Measurements from ENCODE around the gene PDE11A. TPM values are rescaled to one million over a fixed set of nuclear protein-coding genes. Genes with fewer than 3 reads are reported as not detected.

Gene PDE11A
- total and polyA plus RNA-seq, 2 of the 8 experiments (the other 6 are each of a cell fraction or from before 2014, with no cell fraction given) = 0.19 to 0.23 TPM

DNA sequence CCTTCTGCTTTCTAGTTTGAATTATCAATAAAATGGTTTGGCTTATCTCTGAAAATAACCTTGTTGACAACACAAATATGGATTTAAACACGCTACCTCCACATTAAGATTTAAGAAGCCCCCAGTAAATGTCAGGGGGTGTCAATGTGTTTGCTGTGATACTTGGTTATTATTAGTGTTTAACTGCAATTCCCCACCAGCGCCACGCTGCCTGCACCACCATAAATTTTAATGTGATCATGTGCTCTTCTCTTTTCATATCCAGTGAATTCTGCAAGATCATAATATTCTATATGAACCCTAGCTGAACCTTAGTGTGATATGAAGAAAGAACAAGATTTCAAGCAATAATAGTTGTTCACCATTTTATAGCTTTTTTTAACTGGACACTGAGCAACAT, 349.3 kb downstream of the PDE11A start:
- Histone ChIP-seq H3K18ac (ENCODE audit: extremely low read depth, low read length) (no peak overlapping the region), H2BK20ac (ENCODE audit: low read length) (no peak overlapping the region), H3K27me3 (replicated peaks in 1 of 4; ENCODE audit: control insufficient read depth in 3 of 4, extremely low read depth in 1 of 4, insufficient read depth in 3 of 4, low read length in 3 of 4) (peaks cover 3 to 19% (median 8%) of the 10 kb centered on the region in 4 experiments), H3K27ac (ENCODE audit: low read depth, low read length) (no peak overlapping the region), H3K23me2 (ENCODE audit: low read depth, low read length) (no peaks in the 10 kb centered on the region), H3K36me3 (ENCODE audit: control insufficient read depth in 2 of 4, insufficient read depth in 4 of 4, low read length in 3 of 4) (no peaks in the 10 kb centered on the region), H2BK12ac (ENCODE audit: low read depth, low read length) (no peak overlapping the region), H3K23ac (ENCODE audit: insufficient read length) (no peak overlapping the region), H2BK15ac (ENCODE audit: low read length) (no peak overlapping the region), H3K79me1 (ENCODE audit: low read depth, low read length) (no peaks in the 10 kb centered on the region), H3K14ac (ENCODE audit: insufficient read length) (no peak overlapping the region), H3K79me2 (ENCODE audit: control insufficient read depth in 1 of 2, insufficient read depth in 2 of 2, low read length in 2 of 2) (no peaks in the 10 kb centered on the region), H3K4me1 (replicated peaks in 1 of 4; ENCODE audit: control insufficient read depth in 3 of 4, insufficient read depth in 4 of 4, low read length in 3 of 4) (no peaks in the 10 kb centered on the region; a peak in 1 of 7 replicates), H4K91ac (replicated peaks; ENCODE audit: insufficient read length, low read length) (no peak overlapping the region), H3K4me2 (ENCODE audit: insufficient read depth in 1 of 2, low read depth in 2 of 2, low read length in 2 of 2) (no peak overlapping the region), H4K20me1 (replicated peaks in 1 of 2; ENCODE audit: control insufficient read depth in 1 of 2, insufficient read depth in 2 of 2, low read length in 2 of 2) (no peaks in the 10 kb centered on the region), H3K9me3 (ENCODE audit: insufficient read depth in 2 of 2, low read depth in 1 of 2, low read length in 1 of 2) (no peaks in the 10 kb centered on the region), H4K5ac (ENCODE audit: insufficient read length, low read depth, low read length) (no peak overlapping the region), H3K9ac (replicated peaks in 1 of 4; ENCODE audit: extremely low read depth in 1 of 4, low read depth in 3 of 4, low read length in 3 of 4) (no peak overlapping the region), H4K8ac (ENCODE audit: extremely low read depth, insufficient read depth, low read length) (no peak overlapping the region), H2BK120ac (replicated peaks; ENCODE audit: low read depth, low read length) (no peak overlapping the region), H3K4ac (replicated peaks; ENCODE audit: insufficient read length, low read depth, low read length) (no peak overlapping the region), H2AK5ac (ENCODE audit: low read depth, low read length) (no peak overlapping the region), H3K56ac (replicated peaks; ENCODE audit: insufficient read length, low read depth, low read length) (no peak overlapping the region), H2AFZ (ENCODE audit: low read length) (no peak overlapping the region), H3K4me3 (ENCODE audit: extremely low read depth in 1 of 4, insufficient read depth in 2 of 4, low read depth in 3 of 4, low read length in 4 of 4) (no peak overlapping the region), H2BK5ac (ENCODE audit: low read depth, low read length) (no peak overlapping the region)
- ChIA-PET CTCF (ENCODE audit: partially characterized antibody) (interaction anchor here (0.6 to 3.5 kb wide), 16 partner anchors 9 to 459 kb away, joined by 3 to 18 read pairs (median 4); partner anchors contain the start of gene NFE2L2), POLR2A (ENCODE audit: partially characterized antibody) (interaction anchor here (0.5 kb wide), 1 partner anchor 307 kb away, joined by 3 read pairs; no protein-coding TSS in a partner anchor)
- 93% methylated on average over 3 of the region's 3 CpGs; no CpG with 5 or more reads in 1 of the 2 experiments for WGBS, 2 experiments (ENCODE audit: extremely low coverage in 1 of 2, insufficient coverage in 1 of 2, insufficient read length in 1 of 2, insufficient replicate concordance in 2 of 2, low coverage in 1 of 2, low lambda C conversion rate in 2 of 2, missing lambda C conversion rate in 1 of 2)
- no peak for FAIRE-seq
- DNase-seq (ENCODE audit: low read depth in 1 of 2, low spot score in 2 of 2) = no peak
- TF ChIP-seq SRF (IDR thresholded peaks at IDR 0.05; ENCODE audit: low read depth, low read length) (no peak), RFX5 (IDR thresholded peaks at IDR 0.05; ENCODE audit: borderline replicate concordance, low read depth, low read length) (no peak), TAF7 (optimal IDR thresholded peaks at IDR 0.05; ENCODE audit: borderline replicate concordance, low read depth, low read length) (no peak), HDAC2 (IDR thresholded peaks at IDR 0.05; ENCODE audit: borderline replicate concordance in 1 of 2, low read depth in 2 of 2, low read length in 2 of 2) (no peak), ATF3 (IDR thresholded peaks at IDR 0.05; ENCODE audit: insufficient read depth, low read depth, low read length) (no peak), KDM5A (IDR thresholded peaks at IDR 0.05; ENCODE audit: low read length) (no peak), SP2 (IDR thresholded peaks at IDR 0.05; ENCODE audit: low read length) (no peak)
- TF ChIP-seq, protein P1, sequence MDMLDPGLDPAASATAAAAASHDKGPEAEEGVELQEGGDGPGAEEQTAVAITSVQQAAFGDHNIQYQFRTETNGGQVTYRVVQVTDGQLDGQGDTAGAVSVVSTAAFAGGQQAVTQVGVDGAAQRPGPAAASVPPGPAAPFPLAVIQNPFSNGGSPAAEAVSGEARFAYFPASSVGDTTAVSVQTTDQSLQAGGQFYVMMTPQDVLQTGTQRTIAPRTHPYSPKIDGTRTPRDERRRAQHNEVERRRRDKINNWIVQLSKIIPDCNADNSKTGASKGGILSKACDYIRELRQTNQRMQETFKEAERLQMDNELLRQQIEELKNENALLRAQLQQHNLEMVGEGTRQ (IDR thresholded peaks at IDR 0.05; ENCODE audit: low read length) = no peak
- TF ChIP-seq, protein P2, sequence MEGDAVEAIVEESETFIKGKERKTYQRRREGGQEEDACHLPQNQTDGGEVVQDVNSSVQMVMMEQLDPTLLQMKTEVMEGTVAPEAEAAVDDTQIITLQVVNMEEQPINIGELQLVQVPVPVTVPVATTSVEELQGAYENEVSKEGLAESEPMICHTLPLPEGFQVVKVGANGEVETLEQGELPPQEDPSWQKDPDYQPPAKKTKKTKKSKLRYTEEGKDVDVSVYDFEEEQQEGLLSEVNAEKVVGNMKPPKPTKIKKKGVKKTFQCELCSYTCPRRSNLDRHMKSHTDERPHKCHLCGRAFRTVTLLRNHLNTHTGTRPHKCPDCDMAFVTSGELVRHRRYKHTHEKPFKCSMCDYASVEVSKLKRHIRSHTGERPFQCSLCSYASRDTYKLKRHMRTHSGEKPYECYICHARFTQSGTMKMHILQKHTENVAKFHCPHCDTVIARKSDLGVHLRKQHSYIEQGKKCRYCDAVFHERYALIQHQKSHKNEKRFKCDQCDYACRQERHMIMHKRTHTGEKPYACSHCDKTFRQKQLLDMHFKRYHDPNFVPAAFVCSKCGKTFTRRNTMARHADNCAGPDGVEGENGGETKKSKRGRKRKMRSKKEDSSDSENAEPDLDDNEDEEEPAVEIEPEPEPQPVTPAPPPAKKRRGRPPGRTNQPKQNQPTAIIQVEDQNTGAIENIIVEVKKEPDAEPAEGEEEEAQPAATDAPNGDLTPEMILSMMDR (IDR thresholded peaks at IDR 0.05; ENCODE audit: control extremely low read depth in 1 of 3, insufficient read depth in 1 of 3, low read depth in 1 of 3, low read length in 3 of 3) = no peak

All from H1 (cell line).